Brain microvascular endothelial cell (primary cell): ENCODE results near the gene ANO4.

Experiments
- DNase-seq: peaks from one replicate; pipeline ENCODE4 v3.0.0-alpha.2; 2020
- H3K27ac ChIP-seq: fragments of 250-450 bp; sonication (Bioruptor Pico); 2 replicates; pipeline ENCODE4 v1.5.1; 2020; ENCODE audit warnings: mild to moderate bottlenecking, moderate library complexity
- H3K27me3 ChIP-seq: fragments of 250-450 bp; sonication (Bioruptor Pico); replicated peaks from 2 replicates; pipeline ENCODE4 v1.5.1; 2020; ENCODE audit warnings: mild to moderate bottlenecking
- H3K36me3 ChIP-seq: fragments of 250-450 bp; sonication (Bioruptor Pico); replicated peaks from 2 replicates; pipeline ENCODE4 v1.5.1; 2020; ENCODE audit warnings: mild to moderate bottlenecking
- H3K4me3 ChIP-seq: 2 replicates; pipeline ENCODE4 v1.5.1; 2011; ENCODE audit warnings: low read depth, mild to moderate bottlenecking, control low read depth, low read length, moderate library complexity
- in situ Hi-C: cut with HindIII; loops from 2 replicates; pipeline ENCODE4 v1.10.0; 2017; ENCODE audit warnings: low sequenced_read_pairs, low pct_ligation_motif_present
- TF ChIP-seq, protein P1 (sequence below): IDR thresholded peaks from 2 replicates; pipeline ENCODE4 v1.5.1; 2011; ENCODE audit warnings: low read depth, mild to moderate bottlenecking, moderate library complexity, low read length, control low read depth, inconsistent platforms; ENCODE audit errors: missing control alignments

The ANO4 gene

DNA sequence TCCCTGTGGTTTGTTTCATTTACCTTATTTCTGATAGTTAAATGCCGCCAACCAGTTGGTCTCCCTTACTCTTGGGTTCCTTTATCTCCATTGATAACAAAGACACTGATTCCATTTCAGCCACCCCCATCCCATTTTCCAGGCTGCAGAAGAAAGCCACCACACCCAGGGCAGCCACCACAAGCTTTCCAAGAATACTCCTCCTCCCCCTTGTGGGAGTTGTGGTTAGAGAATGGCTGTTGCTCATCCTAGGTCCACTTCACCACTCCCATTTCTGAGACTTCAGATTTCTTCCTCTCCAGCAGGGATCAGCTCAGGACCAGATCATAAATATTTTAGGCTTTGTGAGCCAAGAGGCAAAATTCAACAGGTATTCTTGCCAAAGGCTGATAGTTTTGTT lies 73.9 kb downstream of the ANO4 start:
- Histone ChIP-seq H3K4me3 (no peak overlapping the region), H3K27me3 (no peaks in the 10 kb centered on the region), H3K36me3 (no peaks in the 10 kb centered on the region), H3K27ac (no peak overlapping the region)
- no peak for DNase-seq
- TF ChIP-seq, protein P1, sequence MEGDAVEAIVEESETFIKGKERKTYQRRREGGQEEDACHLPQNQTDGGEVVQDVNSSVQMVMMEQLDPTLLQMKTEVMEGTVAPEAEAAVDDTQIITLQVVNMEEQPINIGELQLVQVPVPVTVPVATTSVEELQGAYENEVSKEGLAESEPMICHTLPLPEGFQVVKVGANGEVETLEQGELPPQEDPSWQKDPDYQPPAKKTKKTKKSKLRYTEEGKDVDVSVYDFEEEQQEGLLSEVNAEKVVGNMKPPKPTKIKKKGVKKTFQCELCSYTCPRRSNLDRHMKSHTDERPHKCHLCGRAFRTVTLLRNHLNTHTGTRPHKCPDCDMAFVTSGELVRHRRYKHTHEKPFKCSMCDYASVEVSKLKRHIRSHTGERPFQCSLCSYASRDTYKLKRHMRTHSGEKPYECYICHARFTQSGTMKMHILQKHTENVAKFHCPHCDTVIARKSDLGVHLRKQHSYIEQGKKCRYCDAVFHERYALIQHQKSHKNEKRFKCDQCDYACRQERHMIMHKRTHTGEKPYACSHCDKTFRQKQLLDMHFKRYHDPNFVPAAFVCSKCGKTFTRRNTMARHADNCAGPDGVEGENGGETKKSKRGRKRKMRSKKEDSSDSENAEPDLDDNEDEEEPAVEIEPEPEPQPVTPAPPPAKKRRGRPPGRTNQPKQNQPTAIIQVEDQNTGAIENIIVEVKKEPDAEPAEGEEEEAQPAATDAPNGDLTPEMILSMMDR: peak; percentile 12
- in situ Hi-C loops: no loop called here

DNA sequence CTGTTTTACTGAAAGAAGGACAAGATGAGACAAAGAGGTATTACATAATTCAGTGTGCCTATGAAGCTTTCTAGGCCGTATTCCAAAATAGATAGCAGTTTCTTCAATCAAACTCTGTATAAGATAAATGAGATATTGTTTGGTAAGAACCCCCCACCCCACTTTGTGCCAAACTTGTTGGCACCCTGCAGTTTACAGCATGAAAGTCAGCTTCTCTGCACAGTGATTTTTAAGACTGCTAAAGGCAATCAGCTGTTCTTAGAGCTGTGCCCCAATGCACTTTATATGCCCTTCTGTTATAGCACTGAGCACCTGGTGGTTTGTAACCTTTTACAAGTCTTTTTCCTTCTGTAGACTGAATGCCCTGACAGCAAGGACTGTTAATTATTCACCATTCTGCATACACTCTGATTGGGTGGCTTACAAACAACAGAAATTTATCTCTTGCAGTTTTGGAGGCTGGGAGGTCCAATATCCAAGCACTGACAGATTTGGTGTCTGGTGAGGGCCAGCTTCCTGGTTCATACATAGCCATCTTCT lies 76.7 kb downstream of the ANO4 start:
- in situ Hi-C loops: no loop called here
- DNase-seq: no peak
- Histone ChIP-seq H3K36me3 (no peaks in the 10 kb centered on the region), H3K27me3 (no peaks in the 10 kb centered on the region), H3K27ac (no peak overlapping the region), H3K4me3 (no peak overlapping the region)
- TF ChIP-seq, protein P1: no peak

DNA sequence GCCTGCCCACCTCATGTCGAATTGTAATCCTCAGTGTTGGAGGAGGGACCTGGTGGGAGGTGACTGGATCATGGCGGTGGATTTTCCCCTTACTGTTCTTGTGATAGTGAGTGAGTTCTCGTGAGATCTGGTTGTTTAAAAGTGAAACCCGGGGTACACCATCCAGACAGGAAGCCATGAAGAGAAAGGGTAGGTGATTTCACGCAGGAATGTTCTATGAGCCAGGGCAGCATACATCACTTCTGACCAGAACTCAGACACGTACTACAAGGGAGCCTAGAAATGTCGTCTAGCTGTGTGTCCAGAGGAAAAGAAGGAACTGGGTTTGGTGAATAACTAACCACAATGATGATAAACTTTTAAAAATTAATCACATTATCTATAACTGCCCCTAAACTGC lies 80.6 kb downstream of the ANO4 start:
- Histone ChIP-seq H3K4me3 (no peak overlapping the region), H3K27me3 (no peaks in the 10 kb centered on the region), H3K36me3 (no peaks in the 10 kb centered on the region), H3K27ac (no peak overlapping the region)
- DNase-seq: no peak
- TF ChIP-seq, protein P1: no peak
- in situ Hi-C loops: no loop called here

DNA sequence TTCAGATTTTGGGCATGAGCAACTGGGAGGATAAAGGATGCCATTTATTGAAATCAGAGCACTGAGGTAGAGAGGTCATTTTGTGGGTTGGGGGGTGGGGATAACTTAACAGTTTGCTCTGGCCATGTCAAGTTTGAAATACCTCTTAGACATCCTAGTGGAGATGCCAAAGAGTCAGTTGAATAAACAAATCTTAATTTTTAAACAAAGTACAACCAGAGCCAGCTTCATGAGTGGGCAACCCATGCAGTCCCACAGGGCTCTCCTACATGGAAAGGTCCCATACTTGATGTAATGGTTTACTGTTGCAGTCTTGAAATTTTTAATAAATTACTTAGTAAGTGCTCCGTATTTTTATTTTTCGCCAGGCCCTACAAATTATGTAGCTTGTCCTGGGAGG lies 81.2 kb downstream of the ANO4 start:
- TF ChIP-seq, protein P1: no peak
- no peak overlapping the region for H3K4me3 ChIP-seq
- no peaks in the 10 kb centered on the region for H3K27me3 ChIP-seq
- in situ Hi-C loops: no loop called here
- H3K27ac ChIP-seq: no peak overlapping the region
- H3K36me3 ChIP-seq: no peaks in the 10 kb centered on the region
- no peak for DNase-seq

DNA sequence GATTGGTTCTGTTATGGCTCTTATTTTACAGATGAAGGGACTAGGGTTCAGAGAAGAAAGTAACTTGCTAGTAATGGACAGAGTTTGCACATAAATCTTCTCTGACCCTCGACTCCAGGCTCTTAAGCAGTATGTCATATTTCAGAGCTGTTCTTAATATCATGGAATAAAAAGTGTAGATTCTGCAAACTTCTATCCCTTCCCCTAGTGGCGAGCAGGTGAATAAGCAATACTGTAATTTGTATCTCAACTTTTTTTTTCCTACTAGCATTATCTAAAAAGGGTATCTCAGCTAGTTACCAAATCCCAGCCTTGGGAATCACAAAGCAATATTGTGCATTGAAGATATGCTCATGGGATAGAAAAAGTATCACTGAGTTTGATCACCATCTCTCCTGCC lies 83.2 kb downstream of the ANO4 start:
- DNase-seq: no peak
- in situ Hi-C loops: no loop called here
- TF ChIP-seq, protein P1: peak; percentile 48
- Histone ChIP-seq H3K4me3 (no peak overlapping the region), H3K27me3 (no peaks in the 10 kb centered on the region), H3K36me3 (no peaks in the 10 kb centered on the region), H3K27ac (no peak overlapping the region)

DNA sequence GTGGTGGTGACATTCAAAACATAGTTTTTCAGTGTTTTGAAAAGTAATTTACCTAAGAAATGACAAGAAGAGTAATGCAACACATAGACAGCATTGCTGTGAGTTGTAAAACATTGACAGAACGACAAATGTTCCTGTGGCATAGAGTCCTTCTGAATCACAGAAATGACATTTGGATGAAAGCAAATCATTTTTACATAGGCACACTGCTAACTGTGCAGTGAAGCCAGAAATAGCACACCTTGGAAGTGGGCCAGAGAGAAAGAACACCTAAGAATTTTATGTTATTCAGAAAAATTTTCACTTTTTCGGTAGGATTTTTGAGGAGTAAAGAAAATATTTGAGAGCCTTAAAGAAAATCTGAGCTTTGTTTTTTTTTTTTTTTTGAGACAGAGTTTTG lies 100.6 kb downstream of the ANO4 start:
- Histone ChIP-seq H3K4me3 (no peak overlapping the region), H3K27me3 (no peaks in the 10 kb centered on the region), H3K36me3 (no peaks in the 10 kb centered on the region), H3K27ac (no peak overlapping the region)
- in situ Hi-C loops: no loop called here
- no peak for DNase-seq
- TF ChIP-seq, protein P1: no peak
